ENCODE results near the gene ELOA.
A peak's percentile ranks its signal among the peaks of the same experiment; 100 is the strongest.
"Not testable (repeated sequence)": the region's sequence is repeated elsewhere in the genome, so short reads cannot be mapped to it uniquely, and the experiment has no call there.

ELOA gene

GRCh38 chr1:23790696-23791515 is 47.6 kb downstream of the ELOA start, which contains the start of gene LYPLA2:
Gene LYPLA2, plus strand, starts transcription at chr1:23791145. Its CDS starts 1,538 bp downstream, at chr1:23792683.
- peak; percentile 91 for DNase-seq

DNA sequence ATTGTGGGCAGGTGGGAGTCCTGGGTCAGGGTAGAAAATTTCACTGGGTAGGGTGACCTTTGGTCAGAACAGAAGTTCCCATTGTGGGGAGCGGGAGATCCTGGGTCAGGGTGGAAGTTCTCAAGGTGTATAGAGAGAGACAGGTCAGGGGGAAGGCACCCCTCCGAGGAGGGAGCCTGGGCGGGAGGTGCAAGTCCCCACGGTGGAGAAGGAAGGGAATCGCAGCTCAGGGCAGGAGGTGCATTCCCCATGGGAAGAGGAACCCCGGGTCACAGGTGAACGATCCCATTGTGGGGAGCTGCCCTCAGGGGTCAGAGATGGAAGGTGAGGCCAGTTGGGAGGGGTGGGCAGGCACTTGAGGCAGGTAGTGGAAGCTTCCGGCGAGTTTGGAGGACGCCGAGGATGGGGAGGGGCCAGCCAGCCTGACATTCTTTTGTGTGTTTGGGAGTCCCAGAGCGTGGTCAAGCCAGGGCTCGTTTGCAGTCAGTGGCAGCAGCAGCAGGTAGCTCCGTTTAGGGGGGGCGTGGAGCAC is 48.3 kb downstream of the ELOA start:
- no peak for DNase-seq

GRCh38 chr1:23792151-23792945 is 49.1 kb downstream of the ELOA start:
- no peak for DNase-seq

- DNase-seq: peak; percentile 90
Observed at GRCh38 chr1:23793018-23793781, 49.9 kb downstream of the ELOA start.

GRCh38 chr1:23793861-23794731 is 50.8 kb downstream of the ELOA start:
- DNase-seq: no peak

DNA sequence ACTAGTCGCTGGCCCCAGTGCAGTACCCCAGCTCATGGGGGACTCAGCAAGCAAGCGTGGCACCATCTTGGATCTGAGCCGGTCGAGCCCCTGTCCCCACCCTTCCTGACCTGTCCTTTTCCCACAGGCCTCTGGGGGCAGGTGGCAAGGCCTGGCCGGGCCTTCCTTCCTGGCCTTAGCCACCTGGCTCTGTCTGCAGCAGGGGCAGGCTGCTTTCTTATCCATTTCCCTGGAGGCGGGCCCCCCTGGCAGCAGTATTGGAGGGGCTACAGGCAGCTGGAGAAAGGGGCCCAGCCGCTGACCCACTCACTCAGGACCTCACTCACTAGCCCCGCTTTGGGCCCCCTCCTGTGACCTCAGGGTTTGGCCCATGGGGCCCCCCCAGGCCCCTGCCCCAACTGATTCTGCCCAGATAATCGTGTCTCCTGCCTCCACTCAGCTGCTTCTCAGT is 51.5 kb downstream of the ELOA start:
- DNase-seq: not testable (repeated sequence)

- DNase-seq: no peak
Observed at GRCh38 chr1:23795676-23796465, 52.6 kb downstream of the ELOA start.

DNA sequence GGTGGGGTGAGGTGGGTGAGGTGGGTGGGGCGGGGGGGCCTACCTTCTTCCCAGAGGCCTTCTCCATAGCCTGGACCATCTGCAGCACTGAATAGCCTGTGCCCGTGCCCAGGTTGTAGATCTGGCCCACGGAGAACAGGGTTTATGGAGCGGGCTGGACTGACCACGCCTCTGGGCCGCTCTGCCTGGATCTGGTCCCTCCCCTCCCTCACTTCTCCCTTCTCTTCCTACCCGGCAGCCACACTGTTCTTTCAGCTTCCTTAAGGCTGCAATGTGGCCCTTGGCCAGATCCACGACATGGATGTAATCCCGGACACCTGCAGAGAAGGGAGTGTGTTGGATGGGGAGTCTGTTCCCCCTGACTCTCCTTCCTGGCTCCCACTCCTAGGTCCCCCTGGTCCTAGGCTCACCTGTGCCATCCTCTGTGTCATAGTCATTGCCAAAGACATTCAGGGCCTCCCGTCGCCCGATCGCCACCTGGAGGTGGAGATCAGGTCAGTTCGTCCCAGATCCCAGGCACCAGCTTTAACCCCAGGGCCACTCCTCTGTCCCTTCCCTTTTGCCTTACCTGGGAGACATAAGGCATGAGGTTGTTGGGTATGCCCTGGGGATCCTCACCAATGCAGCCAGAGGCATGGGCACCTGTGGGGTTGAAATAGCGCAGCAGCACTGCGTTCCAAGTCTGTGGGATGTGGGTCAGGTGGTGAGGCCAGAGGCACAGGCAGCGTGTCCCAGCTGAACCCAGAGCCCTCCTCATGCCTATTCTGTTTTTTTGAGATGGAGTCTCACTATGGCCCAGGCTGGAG is 53.4 kb downstream of the ELOA start:
- no peak for DNase-seq

GRCh38 chr1:23797478-23798448 is 54.5 kb downstream of the ELOA start:
- no peak for DNase-seq

GRCh38 chr1:23798662-23799142 is 55.4 kb downstream of the ELOA start:
- no peak for DNase-seq

- DNase-seq: no peak
Observed at GRCh38 chr1:23799255-23799569, 55.9 kb downstream of the ELOA start.

- DNase-seq: peak; percentile 68
Observed at GRCh38 chr1:23799570-23800399, 56.5 kb downstream of the ELOA start.

- DNase-seq: peak; percentile 94
Observed at GRCh38 chr1:23800400-23801337, 57.4 kb downstream of the ELOA start, which contains the start of gene GALE. Gene GALE, minus strand, starts transcription at chr1:23800754. Its CDS starts 1,747 bp downstream, at chr1:23799007.

GRCh38 chr1:23801338-23801748 is 58.1 kb downstream of the ELOA start:
- no peak for DNase-seq

- DNase-seq: no peak
Observed at GRCh38 chr1:23801876-23802275, 58.6 kb downstream of the ELOA start.

- not testable (repeated sequence) for DNase-seq
Observed at GRCh38 chr1:23802809-23803342, 59.6 kb downstream of the ELOA start.

Data from hematopoietic multipotent progenitor cell treated with erythropoietin and hydrocortisone succinate and interleukin-3 and kit ligand, for 8 days (in vitro differentiated cells).